Bone marrow (tissue), 2 donors: ENCODE data around the gene PARP16.
"Not testable (repeated sequence)": the region's sequence is repeated elsewhere in the genome, so short reads cannot be mapped to it uniquely, and the experiment has no call there.

ENCODE experiments used
- DNase-seq, 2 donors: peaks; one replicate each; lab custom pipeline; 2025; lab: John Stamatoyannopoulos, UW

The PARP16 gene

GRCh38 chr15:65275728-65276126 is 11.0 kb downstream of the PARP16 start:
- no peak for DNase-seq

- no peak for DNase-seq
These were observed 11.5 kb downstream of the PARP16 start for GRCh38 chr15:65275104-65275727.

- DNase-seq: not testable (repeated sequence)
These were observed 15.7 kb downstream of the PARP16 start for GRCh38 chr15:65270811-65271545.

GRCh38 chr15:65268411-65268810 is 18.3 kb downstream of the PARP16 start:
- DNase-seq: no peak

- no peak for DNase-seq
These were observed 20.2 kb downstream of the PARP16 start for GRCh38 chr15:65266469-65266868.

- no peak for DNase-seq
These were observed 21.7 kb downstream of the PARP16 start for GRCh38 chr15:65264863-65265430.

GRCh38 chr15:65263313-65263712 is 23.4 kb downstream of the PARP16 start:
- no peak for DNase-seq

GRCh38 chr15:65260968-65261367 is 25.7 kb downstream of the PARP16 start:
- DNase-seq: no peak

GRCh38 chr15:65259367-65259797 is 27.3 kb downstream of the PARP16 start:
- DNase-seq: no peak

- no peak for DNase-seq
These were observed 28.1 kb downstream of the PARP16 start for GRCh38 chr15:65258375-65259262.

- no peak for DNase-seq
These were observed 31.1 kb downstream of the PARP16 start for GRCh38 chr15:65255486-65256140.

- DNase-seq: no peak
These were observed 31.9 kb downstream of the PARP16 start for GRCh38 chr15:65254758-65255157.

GRCh38 chr15:65254356-65254755 is 32.3 kb downstream of the PARP16 start:
- DNase-seq: no peak

- no peak for DNase-seq
These were observed 37.0 kb downstream of the PARP16 start for GRCh38 chr15:65249641-65250040.

GRCh38 chr15:65248511-65249255 is 38.0 kb downstream of the PARP16 start:
- no peak for DNase-seq

GRCh38 chr15:65246939-65247338 is 39.7 kb downstream of the PARP16 start:
- DNase-seq: no peak

- DNase-seq: no peak
These were observed 40.5 kb downstream of the PARP16 start for GRCh38 chr15:65246026-65246714.

GRCh38 chr15:65245096-65245856 is 41.4 kb downstream of the PARP16 start:
- no peak for DNase-seq

- no peak for DNase-seq
These were observed 42.0 kb downstream of the PARP16 start for GRCh38 chr15:65244638-65245037.

- DNase-seq: not testable (repeated sequence)
These were observed 50.2 kb downstream of the PARP16 start for GRCh38 chr15:65236443-65236842.
